Endodermal cell (in vitro differentiated cells): ENCODE results near the gene CCDC57. TPM values are rescaled to one million over a fixed set of nuclear protein-coding genes. Genes with fewer than 3 reads are reported as not detected.

Source experiments
- DNase-seq: peaks from one replicate; pipeline ENCODE4 v3.0.0-alpha.2; 2017
- H3K27ac ChIP-seq: 2 replicates; pipeline ENCODE4 v1.5.1; 2013; ENCODE audit warnings: mild to moderate bottlenecking, low read depth, low read length, moderate library complexity
- H3K27me3 ChIP-seq: 2 replicates; pipeline ENCODE4 v1.6.1; 2013; ENCODE audit warnings: mild to moderate bottlenecking, low read length, moderate library complexity; ENCODE audit not compliant: insufficient read depth, control insufficient read depth, poor library complexity, severe bottlenecking
- H3K36me3 ChIP-seq: 2 replicates; pipeline ENCODE4 v1.7.0; 2013; ENCODE audit warnings: mild to moderate bottlenecking, low read length, moderate library complexity; ENCODE audit not compliant: control insufficient read depth, insufficient read depth
- H3K4me1 ChIP-seq: one replicate; pipeline ENCODE4 v1.7.0; 2013; ENCODE audit warnings: low read length; ENCODE audit not compliant: control insufficient read depth, insufficient read depth
- H3K4me3 ChIP-seq: 2 replicates; pipeline ENCODE4 v1.5.1; 2013; ENCODE audit warnings: mild to moderate bottlenecking, low read length, moderate library complexity
- H3K9ac ChIP-seq: 2 replicates; pipeline ENCODE4 v1.6.1; 2013; ENCODE audit warnings: mild to moderate bottlenecking, low read length, moderate library complexity; ENCODE audit not compliant: poor library complexity, severe bottlenecking; ENCODE audit errors: extremely low read depth
- H3K9me3 ChIP-seq: 2 replicates; pipeline ENCODE4 v1.6.1; 2013; ENCODE audit warnings: mild to moderate bottlenecking, low read length, moderate library complexity; ENCODE audit not compliant: control insufficient read depth
- H3K27ac Mint-ChIP-seq: 2 replicates; pipeline ENCODE4 v1.8.0; 2020; ENCODE audit warnings: mixed read lengths
- H3K27me3 Mint-ChIP-seq: 2 replicates; pipeline ENCODE4 v1.8.0; 2021; ENCODE audit warnings: mild to moderate bottlenecking, mixed read lengths; ENCODE audit not compliant: insufficient read depth
- H3K36me3 Mint-ChIP-seq: 2 replicates; pipeline ENCODE4 v1.8.0; 2020; ENCODE audit warnings: low read depth, mixed read lengths
- H3K4me1 Mint-ChIP-seq: 2 replicates; pipeline ENCODE4 v1.8.0; 2020; ENCODE audit warnings: mixed read lengths
- H3K4me3 Mint-ChIP-seq: 2 replicates; pipeline ENCODE4 v1.8.0; 2020; ENCODE audit warnings: mild to moderate bottlenecking, moderate library complexity, mixed read lengths
- H3K9me3 Mint-ChIP-seq: 2 replicates; pipeline ENCODE4 v1.8.0; 2020; ENCODE audit warnings: mild to moderate bottlenecking, mixed read lengths
- CTCF ChIP-seq: fragments of 200-600 bp; sonication (generic); conservative IDR thresholded peaks from 2 replicates; pipeline ENCODE4 v1.5.0; 2021; ENCODE audit warnings: antibody characterized with exemption, mild to moderate bottlenecking
- WGBS, 2 experiments: methylation state at CpG; one replicate each; pipeline versions ENCODE4 v1.1.5 to v1.1.7; 2013; ENCODE audit warnings: missing lambda C conversion rate in 2 of 2, mixed read lengths in 1 of 2; ENCODE audit not compliant: insufficient coverage in 1 of 2, insufficient read length in 1 of 2; 5-methylcytosine and 5-hydroxymethylcytosine counted together
- total RNA-seq, 2 donors: library from RNA; stranded (reverse); fragmentation: NEBNext Ultra II Directional in 1 of 2; extraction: Animal tissue kit (Norgen Biotek cat#: 25700) in 1 of 2; gene quantifications; 2 replicates in 1 of 2; 3 replicates in 1 of 2; pipeline ENCODE4 v1.2.1, GENCODE V29; 2021

Gene CCDC57
- total RNA-seq, 2 donors from 2014 or later: 61.8 to 82.8 TPM

DNA sequence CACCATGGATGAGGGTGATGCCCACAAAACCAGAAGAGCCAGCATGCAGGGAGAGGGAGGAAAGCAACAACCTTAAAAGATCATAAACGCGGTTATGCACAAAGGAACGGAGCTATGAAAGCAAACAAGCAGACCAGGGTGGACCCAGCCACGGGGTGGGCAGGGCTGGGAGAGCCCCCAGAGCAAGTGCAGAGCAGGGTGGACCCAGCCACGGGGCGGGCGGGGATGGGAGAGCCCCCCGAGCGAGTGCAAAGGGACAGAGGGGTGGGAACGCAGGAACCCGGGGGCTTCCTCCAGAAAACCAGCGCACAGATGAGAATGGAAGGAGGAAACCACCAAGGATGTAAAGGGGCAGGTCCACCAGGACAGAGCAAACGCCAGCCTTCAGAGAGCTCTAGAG lies 33.2 kb downstream of the CCDC57 start:
- 90 to 96% methylated on average over 7 to 13 of the region's 13 CpGs for WGBS, 2 experiments
- DNase-seq: no peak
- Mint-ChIP-seq H3K4me1 (peaks cover 21% of the 10 kb centered on the region), H3K4me3 (no peak overlapping the region), H3K27me3 (peaks cover 54% of the 10 kb centered on the region), H3K36me3 (peaks cover 55% of the 10 kb centered on the region), H3K9me3 (no peaks in the 10 kb centered on the region), H3K27ac (no peak overlapping the region)
- Histone ChIP-seq H3K36me3 (peaks cover 34% of the 10 kb centered on the region), H3K4me1 (peaks cover 5% of the 10 kb centered on the region), H3K27ac (no peak overlapping the region), H3K9me3 (no peaks in the 10 kb centered on the region), H3K27me3 (no peaks in the 10 kb centered on the region), H3K4me3 (no peak overlapping the region), H3K9ac (no peak overlapping the region)
- no peak for TF ChIP-seq CTCF

DNA sequence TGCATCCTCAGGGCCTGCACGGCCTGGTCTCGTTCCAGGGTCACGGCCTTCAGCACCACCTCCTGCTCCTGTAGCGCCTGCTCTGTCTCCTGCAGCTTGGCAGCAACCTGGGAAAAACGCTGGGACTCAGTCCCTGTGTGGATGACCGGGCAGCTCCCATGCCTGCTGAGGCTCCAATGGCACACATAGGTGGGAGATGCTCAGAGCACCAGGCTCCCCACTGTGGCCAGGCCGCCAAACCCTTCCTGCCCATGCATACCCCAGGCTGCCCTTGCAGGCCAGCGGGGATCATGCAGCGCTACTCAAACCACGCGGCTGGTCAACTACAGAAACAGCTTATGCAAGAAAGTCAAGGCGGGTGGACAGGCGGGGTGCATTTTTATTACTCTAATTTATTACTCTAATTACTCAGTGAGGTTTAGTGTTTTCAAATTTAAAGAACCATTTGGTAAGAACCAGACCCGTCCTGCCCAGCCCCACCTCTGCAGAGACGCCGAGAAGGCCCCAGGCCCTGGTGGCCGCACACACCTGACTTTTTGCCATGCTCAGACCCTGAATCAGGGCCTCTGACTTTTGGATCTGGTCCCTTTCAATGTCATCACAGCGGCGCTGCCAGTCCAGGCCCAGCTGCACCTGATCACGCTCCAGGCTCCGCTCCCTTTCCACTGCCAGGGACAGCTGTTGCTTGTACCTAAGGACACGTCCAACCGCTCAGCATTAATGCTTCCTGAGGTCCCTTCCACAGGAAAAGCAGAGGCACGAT lies 34.0 kb downstream of the CCDC57 start:
- Histone ChIP-seq H3K27me3 (no peaks in the 10 kb centered on the region), H3K9ac (no peak overlapping the region), H3K4me3 (no peak overlapping the region), H3K9me3 (no peaks in the 10 kb centered on the region), H3K27ac (no peak overlapping the region), H3K36me3 (peaks cover 27% of the 10 kb centered on the region), H3K4me1 (peaks cover 9% of the 10 kb centered on the region)
- Mint-ChIP-seq H3K9me3 (no peaks in the 10 kb centered on the region), H3K27me3 (peaks cover 56% of the 10 kb centered on the region), H3K36me3 (peaks cover 48% of the 10 kb centered on the region), H3K27ac (no peak overlapping the region), H3K4me1 (peaks cover 28% of the 10 kb centered on the region), H3K4me3 (no peak overlapping the region)
- no peak for TF ChIP-seq CTCF
- DNase-seq: no peak
- 85 to 86% methylated on average over 19 to 23 of the region's 24 CpGs for WGBS, 2 experiments

GRCh38 chr17:82177761-82178498 lies 34.7 kb downstream of the CCDC57 start:
- no peak for DNase-seq
- Mint-ChIP-seq H3K9me3 (no peaks in the 10 kb centered on the region), H3K36me3 (peaks cover 45% of the 10 kb centered on the region), H3K27me3 (peaks cover 63% of the 10 kb centered on the region), H3K27ac (no peak overlapping the region), H3K4me3 (no peak overlapping the region), H3K4me1 (peaks cover 36% of the 10 kb centered on the region)
- TF ChIP-seq CTCF: no peak
- Histone ChIP-seq H3K9me3 (no peaks in the 10 kb centered on the region), H3K4me3 (no peak overlapping the region), H3K4me1 (peaks cover 12% of the 10 kb centered on the region), H3K27me3 (no peaks in the 10 kb centered on the region), H3K36me3 (peaks cover 19% of the 10 kb centered on the region), H3K9ac (no peak overlapping the region), H3K27ac (no peak overlapping the region)
- WGBS, 2 experiments: 93 to 96% methylated on average over 11 to 13 of the region's 13 CpGs
